Keratinocyte (primary cell): ENCODE data around the gene ARMC3.

Source experiments
- EZH2 ChIP-seq: IDR thresholded peaks from one replicate; pipeline ENCODE4 v1.6.1; 2012; ENCODE audit warnings: inconsistent platforms, mild to moderate bottlenecking, low read length, moderate library complexity
- TF ChIP-seq, protein P1 (sequence below), 3 experiments: IDR thresholded peaks in 1 of 3; conservative IDR thresholded peaks in 1 of 3; optimal IDR thresholded peaks in 1 of 3; 2 replicates in 2 of 3; 3 replicates in 1 of 3; pipeline versions ENCODE3 to v1.5.1; 2011; ENCODE audit warnings: low read length in 3 of 3, mild to moderate bottlenecking in 3 of 3, moderate library complexity in 2 of 3, control low read depth in 1 of 3, inconsistent platforms in 1 of 3; ENCODE audit not compliant: insufficient read depth in 2 of 3; ENCODE audit errors: extremely low read depth in 1 of 3

DNA sequence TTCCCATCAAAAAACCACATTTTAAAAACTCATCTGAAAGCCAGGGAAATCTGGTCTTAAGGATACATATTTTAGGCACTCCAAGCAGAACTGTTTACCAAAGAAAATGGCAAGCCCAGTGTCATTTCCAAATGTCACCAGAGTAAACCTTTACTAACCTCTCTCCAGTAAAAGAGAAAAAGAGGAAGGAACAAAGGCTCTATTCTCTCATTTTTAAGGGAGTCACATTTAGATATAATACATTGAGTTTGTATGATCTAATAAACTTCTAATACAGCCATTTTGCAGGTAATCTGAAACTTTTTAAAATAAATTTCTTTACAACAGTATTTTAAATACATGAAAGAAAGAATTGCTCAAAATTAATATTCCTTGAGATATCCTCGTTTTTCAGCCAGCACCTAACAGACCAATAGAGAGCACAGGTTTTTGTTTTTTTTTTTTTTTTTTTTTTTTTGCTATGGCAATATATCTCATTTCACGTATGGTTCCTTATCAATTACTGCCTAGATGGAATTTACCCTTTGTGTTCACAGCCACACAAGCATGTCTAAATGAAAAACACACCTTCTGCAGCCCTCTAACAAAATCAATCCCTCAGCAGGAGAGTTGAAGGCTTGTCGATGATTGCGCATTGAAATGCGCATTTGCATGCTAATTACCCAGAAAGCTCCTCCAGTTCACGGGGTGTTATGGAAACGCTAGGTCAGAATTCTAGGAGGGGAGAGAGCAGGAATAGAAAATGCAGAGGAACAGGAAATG lies 127.8 kb downstream of the ARMC3 start:
- no peak for TF ChIP-seq EZH2
- TF ChIP-seq, protein P1, sequence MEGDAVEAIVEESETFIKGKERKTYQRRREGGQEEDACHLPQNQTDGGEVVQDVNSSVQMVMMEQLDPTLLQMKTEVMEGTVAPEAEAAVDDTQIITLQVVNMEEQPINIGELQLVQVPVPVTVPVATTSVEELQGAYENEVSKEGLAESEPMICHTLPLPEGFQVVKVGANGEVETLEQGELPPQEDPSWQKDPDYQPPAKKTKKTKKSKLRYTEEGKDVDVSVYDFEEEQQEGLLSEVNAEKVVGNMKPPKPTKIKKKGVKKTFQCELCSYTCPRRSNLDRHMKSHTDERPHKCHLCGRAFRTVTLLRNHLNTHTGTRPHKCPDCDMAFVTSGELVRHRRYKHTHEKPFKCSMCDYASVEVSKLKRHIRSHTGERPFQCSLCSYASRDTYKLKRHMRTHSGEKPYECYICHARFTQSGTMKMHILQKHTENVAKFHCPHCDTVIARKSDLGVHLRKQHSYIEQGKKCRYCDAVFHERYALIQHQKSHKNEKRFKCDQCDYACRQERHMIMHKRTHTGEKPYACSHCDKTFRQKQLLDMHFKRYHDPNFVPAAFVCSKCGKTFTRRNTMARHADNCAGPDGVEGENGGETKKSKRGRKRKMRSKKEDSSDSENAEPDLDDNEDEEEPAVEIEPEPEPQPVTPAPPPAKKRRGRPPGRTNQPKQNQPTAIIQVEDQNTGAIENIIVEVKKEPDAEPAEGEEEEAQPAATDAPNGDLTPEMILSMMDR (optimal IDR thresholded peaks at IDR 0.05 in 1 of 3, IDR thresholded peaks at IDR 0.05 in 1 of 3, conservative IDR thresholded peaks at IDR 0.05 in 1 of 3; ENCODE audit: extremely low read depth in 1 of 3, insufficient read depth in 2 of 3, low read length in 3 of 3): no peak
